Measurements from ENCODE around the gene ZNF787.

DNA sequence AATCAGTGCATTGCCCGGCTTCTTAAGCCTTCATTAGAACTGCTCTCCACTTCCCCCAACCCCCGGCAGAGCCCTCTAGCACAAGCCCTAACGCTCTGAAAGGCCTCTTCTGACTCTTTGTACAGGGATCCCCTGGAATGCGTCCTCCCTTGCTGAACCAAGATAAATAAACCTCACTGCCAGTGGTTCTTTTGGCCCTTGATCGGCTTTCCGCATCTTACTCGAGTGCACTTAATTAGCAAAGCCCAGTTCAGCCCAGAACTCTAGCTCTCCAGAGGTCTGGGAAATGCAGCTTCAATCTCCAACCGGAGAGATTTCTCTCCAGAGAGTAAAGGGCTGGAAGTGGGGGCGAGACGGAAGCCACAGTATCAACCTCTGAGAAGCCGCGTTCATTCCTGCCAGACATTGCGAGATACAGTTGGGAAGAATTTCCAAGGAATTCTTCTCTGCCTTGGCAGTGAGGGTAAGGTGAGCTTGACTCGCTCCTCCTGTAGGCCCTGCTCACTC, 11.3 kb upstream of the ZNF787 start:
- TF ChIP-seq, protein P1, sequence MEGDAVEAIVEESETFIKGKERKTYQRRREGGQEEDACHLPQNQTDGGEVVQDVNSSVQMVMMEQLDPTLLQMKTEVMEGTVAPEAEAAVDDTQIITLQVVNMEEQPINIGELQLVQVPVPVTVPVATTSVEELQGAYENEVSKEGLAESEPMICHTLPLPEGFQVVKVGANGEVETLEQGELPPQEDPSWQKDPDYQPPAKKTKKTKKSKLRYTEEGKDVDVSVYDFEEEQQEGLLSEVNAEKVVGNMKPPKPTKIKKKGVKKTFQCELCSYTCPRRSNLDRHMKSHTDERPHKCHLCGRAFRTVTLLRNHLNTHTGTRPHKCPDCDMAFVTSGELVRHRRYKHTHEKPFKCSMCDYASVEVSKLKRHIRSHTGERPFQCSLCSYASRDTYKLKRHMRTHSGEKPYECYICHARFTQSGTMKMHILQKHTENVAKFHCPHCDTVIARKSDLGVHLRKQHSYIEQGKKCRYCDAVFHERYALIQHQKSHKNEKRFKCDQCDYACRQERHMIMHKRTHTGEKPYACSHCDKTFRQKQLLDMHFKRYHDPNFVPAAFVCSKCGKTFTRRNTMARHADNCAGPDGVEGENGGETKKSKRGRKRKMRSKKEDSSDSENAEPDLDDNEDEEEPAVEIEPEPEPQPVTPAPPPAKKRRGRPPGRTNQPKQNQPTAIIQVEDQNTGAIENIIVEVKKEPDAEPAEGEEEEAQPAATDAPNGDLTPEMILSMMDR (conservative IDR thresholded peaks at IDR 0.05): no peak
- TF ChIP-seq ZFX (IDR thresholded peaks at IDR 0.05): no peak

All from C4-2B (cell line).